Stomach (tissue), 9 donors: ENCODE data around the gene P2RY1. TPM values are rescaled to one million over a fixed set of nuclear protein-coding genes. Genes with fewer than 3 reads are reported as not detected.
A peak's percentile ranks its signal among the peaks of the same experiment; 100 is the strongest.

Experiments used
- DNase-seq, 2 donors: peaks; one replicate each; pipeline versions ENCODE4 v3.0.0 to v3.0.0-alpha.2; 2013 to 2019
- H3K27ac ChIP-seq, 5 donors: fragments of 200-600 bp in 4 of 5; sonication (generic) in 4 of 5; one replicate each; pipeline ENCODE4 v1.5.1; 2013 to 2019; ENCODE audit warnings: mild to moderate bottlenecking in 1 of 5, moderate library complexity in 1 of 5
- H3K27me3 ChIP-seq, 3 donors: fragments of 200-600 bp; sonication (generic); one replicate each; pipeline ENCODE4 v1.5.1; 2017 to 2019; ENCODE audit warnings: mixed run types in 1 of 3
- H3K36me3 ChIP-seq, 4 donors: fragments of 200-600 bp; sonication (generic); 1 replicate in 3 of 4; 2 replicates in 1 of 4; pipeline ENCODE4 v1.5.1; 2016 to 2019
- H3K4me1 ChIP-seq, 4 donors: fragments of 200-600 bp; sonication (generic); one replicate each; pipeline ENCODE4 v1.5.1; 2016 to 2019
- H3K4me3 ChIP-seq, 4 donors: fragments of 200-600 bp; sonication (generic) in 3 of 4; one replicate each; pipeline ENCODE4 v1.5.1; 2016 to 2019; ENCODE audit warnings: mild to moderate bottlenecking in 1 of 4
- H3K9me3 ChIP-seq, 4 donors: fragments of 200-600 bp; sonication (generic); one replicate each; pipeline ENCODE4 v1.5.1; 2016 to 2019
- CTCF ChIP-seq, 7 experiments: fragments of 450-650 bp in 4 of 7; fragments of 200-600 bp in 3 of 7; sonication (generic) in 3 of 7; IDR thresholded peaks; one replicate each; pipeline ENCODE4 v1.5.1; 2016 to 2019; ENCODE audit warnings: antibody characterized with exemption in 7 of 7, control low read depth in 2 of 7, mild to moderate bottlenecking in 1 of 7
- EP300 ChIP-seq: sonication (generic); formaldehyde crosslinking; IDR thresholded peaks from one replicate; pipeline ENCODE4 v1.6.1; 2017; ENCODE audit warnings: antibody characterized with exemption
- POLR2A ChIP-seq, 4 donors: fragments of 450-650 bp; IDR thresholded peaks; one replicate each; pipeline ENCODE4 v1.6.1; 2016; ENCODE audit warnings: antibody characterized with exemption in 4 of 4, control low read depth in 2 of 4, mild to moderate bottlenecking in 1 of 4, moderate library complexity in 1 of 4
- POLR2AphosphoS5 ChIP-seq, 3 donors: sonication (generic); formaldehyde crosslinking; IDR thresholded peaks; one replicate each; pipeline ENCODE4 v1.6.1; 2016; ENCODE audit warnings: antibody characterized with exemption in 3 of 3
- WGBS, 5 donors: extraction: QIAGEN DNeasy Blood & Tissue Kit in 3 of 5; methylation state at CpG; one replicate each; pipeline versions ENCODE4 v1.1.5 to v1.1.7; 2013 to 2018; 5-methylcytosine and 5-hydroxymethylcytosine counted together
- intact Hi-C: fragments of 100-400 bp; cut with DNase I; formaldehyde crosslinking; loops from one replicate; pipeline ENCODE4 v1.15.1; 2023; ENCODE audit warnings: low total_unique reads
- polyA plus RNA-seq, 3 donors: library from polyadenylated mRNA; stranded (reverse); fragments of 200-250 nt; gene quantifications; one replicate each; pipeline ENCODE4 v1.2.3, GENCODE V29; 2013
- total RNA-seq, 5 donors: library from RNA; depleted of rRNA; stranded (reverse); fragments of >200 nt; gene quantifications; one replicate each; pipeline versions ENCODE4 v1.1.0 to v1.2.3, GENCODE V29; 2014 to 2016
- donor health status: healthy with polysubstance abuse.
- donor health status: Bipolar disorder and iron deficiency.
- donor health status: healthy.

The P2RY1 gene
- total and polyA plus RNA-seq, 8 donors: under 0.01 to 29.0 (median 0.80) TPM

- H3K9me3 ChIP-seq: peaks cover 0 to 6% (median 0%) of the 10 kb centered on the region in 4 donors
- intact Hi-C loops: no loop called here
- 51 to 65% (median 59%) methylated on average over 5 of the region's 5 CpGs for WGBS, 5 donors
- no peaks in the 10 kb centered on the region for H3K36me3 ChIP-seq
- no peak overlapping the region for H3K4me3 ChIP-seq
- H3K4me1 ChIP-seq: peaks cover 0 to 1% (median 0%) of the 10 kb centered on the region in 4 donors
- no peak overlapping the region for H3K27ac ChIP-seq
- DNase-seq: no peak
- peaks cover 0 to 39% (median 0%) of the 10 kb centered on the region in 3 donors for H3K27me3 ChIP-seq
- no peak for TF ChIP-seq POLR2A (IDR thresholded peaks at IDR 0.05)
- TF ChIP-seq POLR2AphosphoS5 (IDR thresholded peaks at IDR 0.05): no peak
- no peak for TF ChIP-seq EP300
- no peak for TF ChIP-seq CTCF (IDR thresholded peaks at IDR 0.05)
Measured at GRCh38 chr3:152818027-152818426, 16.9 kb upstream of the P2RY1 start.

GRCh38 chr3:152823173-152823572 lies 11.8 kb upstream of the P2RY1 start:
- Histone ChIP-seq H3K27ac (no peak overlapping the region), H3K4me1 (peaks cover 0 to 7% (median 4%) of the 10 kb centered on the region in 4 donors), H3K4me3 (no peak overlapping the region), H3K36me3 (no peaks in the 10 kb centered on the region), H3K9me3 (no peaks in the 10 kb centered on the region), H3K27me3 (peaks cover 0 to 10% (median 0%) of the 10 kb centered on the region in 3 donors)
- WGBS, 5 donors: 25 to 33% (median 30%) methylated on average over 2 of the region's 2 CpGs
- DNase-seq: peak in 1 of 2 donors; percentile 54
- TF ChIP-seq POLR2A (IDR thresholded peaks at IDR 0.05): no peak
- no peak for TF ChIP-seq CTCF (IDR thresholded peaks at IDR 0.05)
- TF ChIP-seq EP300: no peak
- no peak for TF ChIP-seq POLR2AphosphoS5 (IDR thresholded peaks at IDR 0.05)
- intact Hi-C loops: no loop called here

GRCh38 chr3:152823781-152824180 lies 11.2 kb upstream of the P2RY1 start:
- WGBS, 5 donors: 27 to 58% (median 51%) methylated on average over 2 of the region's 2 CpGs
- DNase-seq: no peak
- H3K4me3 ChIP-seq: no peak overlapping the region
- peaks cover 0 to 7% (median 4%) of the 10 kb centered on the region in 4 donors for H3K4me1 ChIP-seq
- intact Hi-C loops: no loop called here
- H3K36me3 ChIP-seq: no peaks in the 10 kb centered on the region
- H3K27me3 ChIP-seq: peaks cover 0 to 10% (median 0%) of the 10 kb centered on the region in 3 donors
- H3K27ac ChIP-seq: no peak overlapping the region
- H3K9me3 ChIP-seq: no peaks in the 10 kb centered on the region
- TF ChIP-seq CTCF (IDR thresholded peaks at IDR 0.05) (no peak), EP300 (no peak), POLR2AphosphoS5 (IDR thresholded peaks at IDR 0.05) (no peak), POLR2A (IDR thresholded peaks at IDR 0.05) (no peak)

GRCh38 chr3:152825566-152825965 lies 9.4 kb upstream of the P2RY1 start:
- H3K36me3 ChIP-seq: no peaks in the 10 kb centered on the region
- DNase-seq: no peak
- H3K4me1 ChIP-seq: peaks cover 0 to 7% (median 4%) of the 10 kb centered on the region in 4 donors
- H3K27ac ChIP-seq: no peak overlapping the region
- intact Hi-C loops: no loop called here
- TF ChIP-seq POLR2AphosphoS5 (IDR thresholded peaks at IDR 0.05) (no peak), EP300 (no peak), POLR2A (IDR thresholded peaks at IDR 0.05) (no peak)
- H3K4me3 ChIP-seq: no peak overlapping the region
- H3K27me3 ChIP-seq: peaks cover 0 to 10% (median 0%) of the 10 kb centered on the region in 3 donors
- H3K9me3 ChIP-seq: no peaks in the 10 kb centered on the region

- intact Hi-C loops: no loop called here
- Histone ChIP-seq H3K27me3 (peaks cover 0 to 10% (median 0%) of the 10 kb centered on the region in 3 donors), H3K27ac (no peak overlapping the region), H3K4me1 (peaks cover 0 to 7% (median 4%) of the 10 kb centered on the region in 4 donors), H3K36me3 (no peaks in the 10 kb centered on the region), H3K4me3 (no peak overlapping the region), H3K9me3 (no peaks in the 10 kb centered on the region)
- no peak for DNase-seq
- TF ChIP-seq POLR2A (IDR thresholded peaks at IDR 0.05): no peak
- TF ChIP-seq POLR2AphosphoS5 (IDR thresholded peaks at IDR 0.05): no peak
- no peak for TF ChIP-seq CTCF (IDR thresholded peaks at IDR 0.05)
- no peak for TF ChIP-seq EP300
- 91 to 98% (median 92%) methylated on average over 3 of the region's 3 CpGs for WGBS, 5 donors
Measured at GRCh38 chr3:152826476-152826875, 8.5 kb upstream of the P2RY1 start.
